GM19099 (cell line): Measurements from ENCODE around the gene SMAD6.

ENCODE experiments used
- POLR2A ChIP-seq: IDR thresholded peaks from 3 replicates; pipeline ENCODE4 v1.6.1; 2011; ENCODE audit warnings: low read depth; ENCODE audit not compliant: insufficient read length; ENCODE audit errors: extremely low read depth

The SMAD6 gene

GRCh38 chr15:66705277-66706146 lies 3.5 kb downstream of the SMAD6 start:
- no peak for TF ChIP-seq POLR2A

GRCh38 chr15:66706225-66706732 lies 4.2 kb downstream of the SMAD6 start:
- no peak for TF ChIP-seq POLR2A

GRCh38 chr15:66706840-66707239 lies 4.8 kb downstream of the SMAD6 start:
- TF ChIP-seq POLR2A, result no peak

GRCh38 chr15:66707310-66708082 lies 5.5 kb downstream of the SMAD6 start:
- TF ChIP-seq POLR2A, result no peak

GRCh38 chr15:66708389-66708788 lies 6.4 kb downstream of the SMAD6 start:
- TF ChIP-seq POLR2A, result no peak

- TF ChIP-seq POLR2A, result no peak
Observed at GRCh38 chr15:66709884-66710283, 7.8 kb downstream of the SMAD6 start.

- TF ChIP-seq POLR2A, result no peak
Observed at GRCh38 chr15:66711260-66711659, 9.2 kb downstream of the SMAD6 start.

- TF ChIP-seq POLR2A, result no peak
Observed at GRCh38 chr15:66711862-66712261, 9.8 kb downstream of the SMAD6 start.

- TF ChIP-seq POLR2A, result no peak
Observed at GRCh38 chr15:66713843-66714508, 11.9 kb downstream of the SMAD6 start.

GRCh38 chr15:66714543-66714981 lies 12.5 kb downstream of the SMAD6 start:
- no peak for TF ChIP-seq POLR2A

GRCh38 chr15:66715181-66715624 lies 13.2 kb downstream of the SMAD6 start:
- TF ChIP-seq POLR2A, result no peak

- TF ChIP-seq POLR2A, result no peak
Observed at GRCh38 chr15:66715720-66716655, 14.0 kb downstream of the SMAD6 start.

GRCh38 chr15:66716656-66717020 lies 14.6 kb downstream of the SMAD6 start:
- no peak for TF ChIP-seq POLR2A
